Pancreas (tissue), 10 donors: ENCODE measurements around the gene NOL4L. TPM values are rescaled to one million over a fixed set of nuclear protein-coding genes. Genes with fewer than 3 reads are reported as not detected.

Source experiments
- ATAC-seq, 4 donors: fragments of 200-7000 bp; cut with Tn5 transposase; one replicate each; pipeline versions ENCODE4 v1.8.0 to v1.9.1; 2020; ENCODE audit warnings: mild to moderate bottlenecking in 4 of 4, moderate library complexity in 4 of 4
- DNase-seq, 6 donors: peaks; one replicate each; pipeline ENCODE4 v3.0.0-alpha.2; 2020
- FAIRE-seq: peaks from 2 replicates; lab custom pipeline; 2012; peaks lifted over from hg19 to GRCh38; lab: Jason Lieb, UNC
- H3K27ac ChIP-seq, 4 donors: fragments of 200-600 bp; sonication (generic); 1 replicate in 3 of 4; 2 replicates in 1 of 4; pipeline versions ENCODE4 v1.5.0 to v1.8.0; 2020
- H3K27me3 ChIP-seq, 4 donors: fragments of 200-600 bp; one replicate each; pipeline ENCODE4 v1.8.0; 2021
- H3K36me3 ChIP-seq, 3 donors: fragments of 200-600 bp; sonication (generic) in 1 of 3; one replicate each; pipeline versions ENCODE4 v1.5.0 to v1.8.0; 2020 to 2021
- H3K4me1 ChIP-seq, 3 donors: fragments of 200-600 bp; one replicate each; pipeline ENCODE4 v1.8.0; 2021
- H3K4me3 ChIP-seq, 4 donors: fragments of 200-600 bp; sonication (generic) in 2 of 4; one replicate each; pipeline versions ENCODE4 v1.5.0 to v1.8.0; 2020 to 2021
- H3K9me3 ChIP-seq, 4 donors: fragments of 200-600 bp; one replicate each; pipeline ENCODE4 v1.8.0; 2021
- CTCF ChIP-seq, 4 donors: fragments of 200-600 bp; sonication (generic) in 3 of 4; IDR thresholded peaks; one replicate each; pipeline versions ENCODE4 v1.5.0 to v1.8.0; 2021; ENCODE audit warnings: antibody characterized with exemption in 4 of 4
- WGBS, 2 donors: extraction: QIAGEN DNeasy Blood & Tissue Kit; methylation state at CpG; one replicate each; pipeline ENCODE4 v1.1.7; 2013; 5-methylcytosine and 5-hydroxymethylcytosine counted together
- intact Hi-C, 3 donors: fragments of 100-400 bp; cut with DNase I; formaldehyde crosslinking; loops; one replicate each; pipeline versions ENCODE4 v1.11.1 to v1.14.2; 2022
- polyA plus RNA-seq, 2 donors: library from polyadenylated mRNA; stranded (reverse); fragments of 200-250 nt; gene quantifications; one replicate each; pipeline ENCODE4 v1.2.3, GENCODE V29; 2013
- total RNA-seq, 6 donors: library from RNA; stranded (reverse); fragmentation: NEBNext Ultra II Directional in 4 of 6; extraction: Animal tissue kit (Norgen Biotek cat#: 25700) in 4 of 6; gene quantifications; one replicate each; pipeline versions ENCODE4 v1.2.1 to v1.2.4, GENCODE V29; 2021 to 2023
- donor health status: healthy with polysubstance abuse.
- donor health status: DM: no; HTN: no; CAD: no; lungs with moderate emphysema.
- donor health status: DM: no; HTN: no; CAD: no.
- donor health status: control.
- donor health status: control.
- donor health status: Bipolar disorder and iron deficiency.
- donor health status: DM: yes; HTN: yes; CAD: no.
- donor health status: DM: no; HTN: no; CAD: no.
- donor health status: DM: no; HTN: no; CAD: no.
- donor health status: DM: yes; HTN: yes; CAD: no.

Gene NOL4L
- total and polyA plus RNA-seq, 8 donors, result 8.7 to 14.5 (median 10.2) TPM

- FAIRE-seq, result no peak
- Histone ChIP-seq H3K36me3 (no peaks in the 10 kb centered on the region), H3K27ac (no peak overlapping the region), H3K27me3 (no peaks in the 10 kb centered on the region), H3K4me1 (no peaks in the 10 kb centered on the region), H3K9me3 (no peaks in the 10 kb centered on the region), H3K4me3 (no peak overlapping the region)
- no peak for TF ChIP-seq CTCF (IDR thresholded peaks at IDR 0.05)
- no peak for ATAC-seq
- WGBS, 2 donors, result 78 to 85% methylated on average over 5 of the region's 5 CpGs
- no peak for DNase-seq
- intact Hi-C loops, result no loop called here
Measured at GRCh38 chr20:32621071-32621890, 36.1 kb upstream of the NOL4L start.

GRCh38 chr20:32619586-32619985 is 34.5 kb upstream of the NOL4L start:
- no peak for FAIRE-seq
- no peaks in the 10 kb centered on the region for H3K36me3 ChIP-seq
- H3K27me3 ChIP-seq, result no peaks in the 10 kb centered on the region
- no peak for TF ChIP-seq CTCF (IDR thresholded peaks at IDR 0.05)
- H3K9me3 ChIP-seq, result no peaks in the 10 kb centered on the region
- intact Hi-C loops, result no loop called here
- no peak overlapping the region for H3K4me3 ChIP-seq
- DNase-seq, result no peak
- ATAC-seq, result no peak
- WGBS, 2 donors, result 31 to 35% methylated on average over 8 of the region's 8 CpGs
- no peaks in the 10 kb centered on the region for H3K4me1 ChIP-seq
- H3K27ac ChIP-seq, result no peak overlapping the region

GRCh38 chr20:32614772-32615171 is 29.6 kb upstream of the NOL4L start:
- intact Hi-C loops, result no loop called here
- TF ChIP-seq CTCF (IDR thresholded peaks at IDR 0.05), result no peak
- Histone ChIP-seq H3K9me3 (no peaks in the 10 kb centered on the region), H3K4me3 (no peak overlapping the region), H3K4me1 (no peaks in the 10 kb centered on the region), H3K27ac (no peak overlapping the region), H3K27me3 (no peaks in the 10 kb centered on the region), H3K36me3 (no peaks in the 10 kb centered on the region)
- 90 to 96% methylated on average over 2 of the region's 2 CpGs for WGBS, 2 donors
- no peak for ATAC-seq
- FAIRE-seq, result no peak
- DNase-seq, result no peak

- TF ChIP-seq CTCF (IDR thresholded peaks at IDR 0.05), result no peak
- ATAC-seq (no peak), FAIRE-seq (no peak), DNase-seq (no peak)
- no peaks in the 10 kb centered on the region for H3K36me3 ChIP-seq
- no peaks in the 10 kb centered on the region for H3K4me1 ChIP-seq
- H3K27me3 ChIP-seq, result no peaks in the 10 kb centered on the region
- 92 to 96% methylated on average over 1 of the region's 1 CpG for WGBS, 2 donors
- no peak overlapping the region for H3K27ac ChIP-seq
- no peaks in the 10 kb centered on the region for H3K9me3 ChIP-seq
- intact Hi-C loops, result no loop called here
- H3K4me3 ChIP-seq, result no peak overlapping the region
Measured at GRCh38 chr20:32614303-32614702, 29.2 kb upstream of the NOL4L start.
